Measurements from ENCODE around the gene SLC6A20. TPM values are rescaled to one million over a fixed set of nuclear protein-coding genes. Genes with fewer than 3 reads are reported as not detected.

Gene SLC6A20
- total and polyA plus RNA-seq, 2 donors from 2014 or later = 0.37 to 35.2 TPM

DNA sequence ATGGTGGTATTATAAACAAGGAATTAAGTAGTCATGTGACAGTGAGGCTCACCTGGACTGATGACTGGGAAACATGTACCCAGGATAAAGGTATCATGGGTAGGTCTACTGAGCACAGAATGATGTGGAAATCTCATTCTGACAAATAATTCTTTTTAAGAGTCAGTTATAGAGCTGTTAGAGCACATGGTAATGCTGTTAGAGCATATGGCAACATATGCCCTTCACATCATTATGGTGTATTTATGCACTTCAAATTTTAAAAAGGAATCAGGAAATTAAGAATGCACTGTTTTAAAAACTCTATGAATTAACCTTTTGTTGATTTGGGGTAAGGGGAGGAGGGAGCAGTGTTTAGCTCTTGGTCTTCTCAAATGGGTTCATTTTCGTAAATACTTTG is 1.7 kb downstream of the SLC6A20 start:
- Histone ChIP-seq H3K36me3 (ENCODE audit: control insufficient read depth in 2 of 3, insufficient read depth in 3 of 3, low read length in 3 of 3) (no peaks in the 10 kb centered on the region), H3K27ac (ENCODE audit: low read depth in 2 of 2, low read length in 2 of 2) (no peak overlapping the region), H3K4me1 (ENCODE audit: control insufficient read depth in 2 of 3, insufficient read depth in 2 of 3, low read depth in 1 of 3, low read length in 3 of 3) (peaks cover 0 to 9% (median 0%) of the 10 kb centered on the region in 3 donors), H3K4me3 (ENCODE audit: low read length in 3 of 3) (no peak overlapping the region), H3K9me3 (ENCODE audit: control insufficient read depth in 2 of 3, insufficient read depth in 1 of 3, low read length in 3 of 3) (peaks cover 0 to 4% (median 0%) of the 10 kb centered on the region in 3 donors), H3K27me3 (ENCODE audit: control insufficient read depth, insufficient read depth, low read length) (peaks cover 23% of the 10 kb centered on the region), H3K9ac (ENCODE audit: low read length in 3 of 3) (no peak overlapping the region)
- FAIRE-seq (no peak), DNase-seq (no peak)
- intact Hi-C loops (cut with DNase I) = no loop called here
- no peak for TF ChIP-seq CTCF (IDR thresholded peaks at IDR 0.05; ENCODE audit: borderline replicate concordance, extremely low read depth, insufficient read depth)

DNA sequence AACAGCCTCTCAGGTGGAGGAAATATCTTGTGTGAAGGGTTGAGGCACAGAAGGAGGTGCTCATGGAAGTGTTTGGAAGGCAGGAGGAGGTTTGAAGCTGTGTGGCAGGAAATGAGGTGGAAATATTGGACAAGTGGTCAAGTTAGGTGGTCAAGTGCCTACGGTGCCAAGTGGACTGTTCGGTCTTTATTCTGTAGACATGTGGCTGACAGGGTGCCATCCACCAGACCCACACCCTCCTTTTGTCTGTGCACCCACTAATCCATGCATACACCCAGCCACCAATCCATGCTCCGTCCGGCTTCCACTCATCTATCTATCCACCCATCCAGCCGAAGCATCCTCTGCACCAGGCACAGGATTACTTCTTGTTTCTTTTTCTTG is 2.2 kb downstream of the SLC6A20 start:
- intact Hi-C loops (cut with DNase I) = no loop called here
- no peak for FAIRE-seq
- peaks cover 23% of the 10 kb centered on the region for H3K27me3 ChIP-seq (ENCODE audit: control insufficient read depth, insufficient read depth, low read length)

GRCh38 chr3:45793482-45794176 is 2.7 kb downstream of the SLC6A20 start:
- peaks cover 0 to 9% (median 0%) of the 10 kb centered on the region in 3 donors for H3K4me1 ChIP-seq (ENCODE audit: control insufficient read depth in 2 of 3, insufficient read depth in 2 of 3, low read depth in 1 of 3, low read length in 3 of 3)
- no peaks in the 10 kb centered on the region for H3K36me3 ChIP-seq (ENCODE audit: control insufficient read depth in 2 of 3, insufficient read depth in 3 of 3, low read length in 3 of 3)
- FAIRE-seq (no peak), DNase-seq (peak in 1 of 5 donors; percentile 9)
- TF ChIP-seq CTCF (IDR thresholded peaks at IDR 0.05; ENCODE audit: borderline replicate concordance, extremely low read depth, insufficient read depth) = no peak
- H3K9me3 ChIP-seq (ENCODE audit: control insufficient read depth in 2 of 3, insufficient read depth in 1 of 3, low read length in 3 of 3) = peaks cover 0 to 5% (median 0%) of the 10 kb centered on the region in 3 donors
- intact Hi-C loops (cut with DNase I) = no loop called here
- H3K27ac ChIP-seq (ENCODE audit: low read depth in 2 of 2, low read length in 2 of 2) = no peak overlapping the region
- H3K27me3 ChIP-seq (ENCODE audit: control insufficient read depth, insufficient read depth, low read length) = peaks cover 23% of the 10 kb centered on the region
- H3K9ac ChIP-seq (ENCODE audit: low read length in 3 of 3) = no peak overlapping the region
- H3K4me3 ChIP-seq (ENCODE audit: low read length in 3 of 3) = no peak overlapping the region

More for the DNA sequence above, 2.2 kb downstream of the SLC6A20 start:
- TF ChIP-seq CTCF (IDR thresholded peaks at IDR 0.05; ENCODE audit: borderline replicate concordance, extremely low read depth, insufficient read depth) = no peak
- no peak overlapping the region for H3K4me3 ChIP-seq (ENCODE audit: low read length in 3 of 3)
- no peaks in the 10 kb centered on the region for H3K36me3 ChIP-seq (ENCODE audit: control insufficient read depth in 2 of 3, insufficient read depth in 3 of 3, low read length in 3 of 3)
- no peak overlapping the region for H3K27ac ChIP-seq (ENCODE audit: low read depth in 2 of 2, low read length in 2 of 2)
- H3K9ac ChIP-seq (ENCODE audit: low read length in 3 of 3) = no peak overlapping the region
- H3K9me3 ChIP-seq (ENCODE audit: control insufficient read depth in 2 of 3, insufficient read depth in 1 of 3, low read length in 3 of 3) = peaks cover 0 to 5% (median 0%) of the 10 kb centered on the region in 3 donors
- DNase-seq = no peak
- H3K4me1 ChIP-seq (ENCODE audit: control insufficient read depth in 2 of 3, insufficient read depth in 2 of 3, low read depth in 1 of 3, low read length in 3 of 3) = peaks cover 0 to 9% (median 0%) of the 10 kb centered on the region in 3 donors

Measured in kidney (tissue), 14 donors.